Measurements from ENCODE around the gene LACTB.

LACTB gene

DNA sequence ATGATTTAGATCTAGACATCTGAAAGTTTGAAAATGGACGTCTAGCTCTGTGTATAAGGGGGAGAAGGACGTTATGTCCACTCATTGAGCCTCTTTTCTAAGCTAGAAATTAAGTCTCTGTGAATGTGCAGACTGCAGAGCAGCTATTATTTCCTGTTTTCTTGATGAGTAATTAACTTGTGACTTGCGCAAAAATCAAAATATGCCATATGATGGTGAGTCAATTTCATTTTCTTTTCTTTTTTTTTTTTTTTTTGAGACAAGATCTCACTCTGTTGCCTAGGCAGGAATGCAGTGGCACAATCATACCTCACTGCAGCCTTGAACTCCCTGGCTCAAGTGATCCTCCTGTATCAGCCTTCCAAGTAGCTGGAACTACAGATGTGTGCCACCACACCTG is 14.1 kb downstream of the LACTB start:
- Histone ChIP-seq H3K4me1 (ENCODE audit: control insufficient read depth, insufficient read depth, low read length) (no peaks in the 10 kb centered on the region), H3K36me3 (ENCODE audit: control insufficient read depth in 2 of 2, insufficient read depth in 1 of 2, low read length in 2 of 2) (no peaks in the 10 kb centered on the region; a peak in 1 of 3 replicates), H3K9me3 (ENCODE audit: control insufficient read depth, insufficient read depth, low read depth, low read length) (no peaks in the 10 kb centered on the region), H3K4me3 (ENCODE audit: low read depth, low read length) (no peak overlapping the region), H3K27ac (ENCODE audit: extremely low read depth, low read depth, low read length) (no peak overlapping the region)
- TF ChIP-seq YY1 (tag by site-specific recombination; IDR thresholded peaks at IDR 0.05) (no peak), ZNF37A (tag by site-specific recombination; IDR thresholded peaks at IDR 0.05) (no peak), KLF16 (tag by site-specific recombination; IDR thresholded peaks at IDR 0.05) (no peak), SALL2 (tag by site-specific recombination; IDR thresholded peaks at IDR 0.05; ENCODE audit: borderline replicate concordance) (no peak), ZFP69B (tag by site-specific recombination; IDR thresholded peaks at IDR 0.05) (no peak), ZNF555 (tag by site-specific recombination; conservative IDR thresholded peaks at IDR 0.05) (no peak), ZNF76 (tag by site-specific recombination; IDR thresholded peaks at IDR 0.05; ENCODE audit: borderline replicate concordance, low read depth) (no peak), ZSCAN23 (tag by site-specific recombination; IDR thresholded peaks at IDR 0.05) (no peak), EGR2 (tag by site-specific recombination; IDR thresholded peaks at IDR 0.05; ENCODE audit: low read depth) (no peak), ZNF202 (tag by site-specific recombination; IDR thresholded peaks at IDR 0.05; ENCODE audit: borderline replicate concordance) (no peak), WT1 (tag by site-specific recombination; IDR thresholded peaks at IDR 0.05) (no peak), ZBTB49 (tag by site-specific recombination; IDR thresholded peaks at IDR 0.05; ENCODE audit: low read depth) (no peak), MYNN (tag by site-specific recombination; IDR thresholded peaks at IDR 0.05; ENCODE audit: borderline replicate concordance) (no peak)
- CTCF ChIA-PET, result no interaction called here
- POLR2A ChIA-PET, result no interaction called here

DNA sequence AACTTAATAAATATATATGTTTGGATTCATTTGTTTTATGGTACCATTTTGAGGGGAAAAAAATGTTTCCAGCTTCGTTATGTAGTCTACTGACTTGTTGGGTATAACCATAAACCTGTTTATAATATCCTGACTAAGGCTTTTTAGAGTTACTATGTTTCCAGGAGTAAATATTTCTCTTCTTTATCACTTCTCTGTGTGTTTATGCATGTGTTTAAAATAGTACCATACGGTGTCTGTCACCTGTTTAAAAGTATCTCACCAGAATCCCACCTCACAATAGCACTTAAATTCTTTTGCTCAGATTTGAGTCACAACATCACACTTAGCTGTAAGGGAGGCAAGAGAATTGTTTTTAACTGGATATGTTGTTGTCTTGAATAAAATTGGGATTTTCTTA is 15.1 kb downstream of the LACTB start:
- TF ChIP-seq ZNF513 (tag by site-specific recombination; IDR thresholded peaks at IDR 0.05) (no peak), ZNF391 (tag by site-specific recombination; IDR thresholded peaks at IDR 0.05; ENCODE audit: borderline replicate concordance, low read depth) (no peak), OVOL3 (tag by site-specific recombination; IDR thresholded peaks at IDR 0.05) (no peak), ZNF677 (tag by site-specific recombination; IDR thresholded peaks at IDR 0.05) (no peak), OSR2 (tag by site-specific recombination; IDR thresholded peaks at IDR 0.05) (no peak), ZSCAN16 (tag by site-specific recombination; IDR thresholded peaks at IDR 0.05) (no peak), KLF8 (tag by site-specific recombination; IDR thresholded peaks at IDR 0.05) (no peak), ZNF747 (tag by site-specific recombination; IDR thresholded peaks at IDR 0.05) (no peak), ZNF707 (tag by site-specific recombination; IDR thresholded peaks at IDR 0.05) (no peak), ZNF404 (tag by site-specific recombination; IDR thresholded peaks at IDR 0.05) (no peak), ZNF623 (tag by site-specific recombination; IDR thresholded peaks at IDR 0.05) (no peak), YY1 (tag by site-specific recombination; IDR thresholded peaks at IDR 0.05) (no peak)
- TF ChIP-seq, protein P1, sequence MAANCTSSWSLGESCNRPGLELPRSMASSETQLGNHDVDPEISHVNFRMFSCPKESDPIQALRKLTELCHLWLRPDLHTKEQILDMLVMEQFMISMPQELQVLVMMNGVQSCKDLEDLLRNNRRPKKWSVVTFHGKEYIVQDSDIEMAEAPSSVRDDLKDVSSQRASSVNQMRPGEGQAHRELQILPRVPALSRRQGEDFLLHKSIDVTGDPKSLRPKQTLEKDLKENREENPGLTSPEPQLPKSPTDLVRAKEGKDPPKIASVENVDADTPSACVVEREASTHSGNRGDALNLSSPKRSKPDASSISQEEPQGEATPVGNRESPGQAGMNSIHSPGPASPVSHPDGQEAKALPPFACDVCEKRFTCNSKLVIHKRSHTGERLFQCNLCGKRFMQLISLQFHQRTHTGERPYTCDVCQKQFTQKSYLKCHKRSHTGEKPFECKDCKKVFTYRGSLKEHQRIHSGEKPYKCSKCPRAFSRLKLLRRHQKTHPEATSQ (tag by site-specific recombination; IDR thresholded peaks at IDR 0.05), result no peak
- TF ChIP-seq, protein P2, sequence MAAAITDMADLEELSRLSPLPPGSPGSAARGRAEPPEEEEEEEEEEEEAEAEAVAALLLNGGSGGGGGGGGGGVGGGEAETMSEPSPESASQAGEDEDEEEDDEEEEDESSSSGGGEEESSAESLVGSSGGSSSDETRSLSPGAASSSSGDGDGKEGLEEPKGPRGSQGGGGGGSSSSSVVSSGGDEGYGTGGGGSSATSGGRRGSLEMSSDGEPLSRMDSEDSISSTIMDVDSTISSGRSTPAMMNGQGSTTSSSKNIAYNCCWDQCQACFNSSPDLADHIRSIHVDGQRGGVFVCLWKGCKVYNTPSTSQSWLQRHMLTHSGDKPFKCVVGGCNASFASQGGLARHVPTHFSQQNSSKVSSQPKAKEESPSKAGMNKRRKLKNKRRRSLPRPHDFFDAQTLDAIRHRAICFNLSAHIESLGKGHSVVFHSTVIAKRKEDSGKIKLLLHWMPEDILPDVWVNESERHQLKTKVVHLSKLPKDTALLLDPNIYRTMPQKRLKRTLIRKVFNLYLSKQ (tag by site-specific recombination; IDR thresholded peaks at IDR 0.05; ENCODE audit: borderline replicate concordance), result no peak
- ChIA-PET CTCF (interaction anchor here (0.6 kb wide), 1 partner anchor 271 kb away, joined by 3 read pairs; no protein-coding TSS in a partner anchor), POLR2A (no interaction called here)
- no peaks in the 10 kb centered on the region for H3K9me3 ChIP-seq (ENCODE audit: control insufficient read depth, insufficient read depth, low read depth, low read length)
- H3K36me3 ChIP-seq (ENCODE audit: control insufficient read depth in 2 of 2, insufficient read depth in 1 of 2, low read length in 2 of 2), result peaks cover 0 to 3% of the 10 kb centered on the region in 2 experiments; a peak in 2 of 3 replicates
- no peak overlapping the region for H3K27ac ChIP-seq (ENCODE audit: extremely low read depth, low read depth, low read length)
- H3K4me1 ChIP-seq (ENCODE audit: control insufficient read depth, insufficient read depth, low read length), result no peaks in the 10 kb centered on the region
- no peak overlapping the region for H3K4me3 ChIP-seq (ENCODE audit: low read depth, low read length)
